Measurements from ENCODE around the gene DENND4A.

DNA sequence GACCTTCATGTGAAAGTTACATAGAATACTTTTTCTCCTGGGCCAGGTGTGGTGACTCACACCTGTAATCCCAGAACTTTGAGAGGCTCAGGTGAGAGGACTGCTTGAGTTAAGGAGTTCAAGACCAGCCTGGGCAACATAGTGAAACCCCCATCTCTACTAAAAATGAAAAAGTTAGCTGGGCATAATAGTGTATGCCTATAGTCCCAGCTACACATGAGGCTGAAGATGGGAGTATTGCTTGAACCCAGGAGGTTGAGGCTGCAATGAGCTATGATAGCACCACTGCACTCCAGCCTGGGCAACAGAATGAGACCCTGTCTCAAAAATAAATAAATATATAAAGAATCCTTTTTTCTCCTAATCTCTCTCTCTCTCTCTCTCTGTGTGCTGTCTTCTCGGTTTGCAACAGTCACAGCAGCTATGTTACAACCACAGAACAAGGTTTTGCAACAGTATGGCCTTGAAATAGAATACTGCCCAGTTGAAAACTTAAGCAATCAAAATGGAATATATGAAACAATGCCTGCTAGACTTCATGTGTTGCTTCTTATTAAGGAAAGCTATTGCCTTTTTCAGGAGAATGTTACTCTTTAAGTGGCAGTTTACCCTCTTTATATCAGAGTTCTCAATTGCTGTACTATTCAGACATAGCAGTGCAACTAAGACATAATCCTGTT lies 12.3 kb upstream of the DENND4A start:
- TF ChIP-seq, protein P1, sequence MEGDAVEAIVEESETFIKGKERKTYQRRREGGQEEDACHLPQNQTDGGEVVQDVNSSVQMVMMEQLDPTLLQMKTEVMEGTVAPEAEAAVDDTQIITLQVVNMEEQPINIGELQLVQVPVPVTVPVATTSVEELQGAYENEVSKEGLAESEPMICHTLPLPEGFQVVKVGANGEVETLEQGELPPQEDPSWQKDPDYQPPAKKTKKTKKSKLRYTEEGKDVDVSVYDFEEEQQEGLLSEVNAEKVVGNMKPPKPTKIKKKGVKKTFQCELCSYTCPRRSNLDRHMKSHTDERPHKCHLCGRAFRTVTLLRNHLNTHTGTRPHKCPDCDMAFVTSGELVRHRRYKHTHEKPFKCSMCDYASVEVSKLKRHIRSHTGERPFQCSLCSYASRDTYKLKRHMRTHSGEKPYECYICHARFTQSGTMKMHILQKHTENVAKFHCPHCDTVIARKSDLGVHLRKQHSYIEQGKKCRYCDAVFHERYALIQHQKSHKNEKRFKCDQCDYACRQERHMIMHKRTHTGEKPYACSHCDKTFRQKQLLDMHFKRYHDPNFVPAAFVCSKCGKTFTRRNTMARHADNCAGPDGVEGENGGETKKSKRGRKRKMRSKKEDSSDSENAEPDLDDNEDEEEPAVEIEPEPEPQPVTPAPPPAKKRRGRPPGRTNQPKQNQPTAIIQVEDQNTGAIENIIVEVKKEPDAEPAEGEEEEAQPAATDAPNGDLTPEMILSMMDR (IDR thresholded peaks at IDR 0.05) = no peak
- no peak for TF ChIP-seq POLR2A (IDR thresholded peaks at IDR 0.05)

All from uterus (tissue), 2 donors.